ENCODE measurements around the gene AIP.
"Not testable (repeated sequence)": the region's sequence is repeated elsewhere in the genome, so short reads cannot be mapped to it uniquely, and the experiment has no call there.

AIP gene

GRCh38 chr11:67507864-67508485 lies 25.1 kb downstream of the AIP start, which contains the start of gene CDK2AP2:
TSS of gene CDK2AP2 (minus strand) at chr11:67508162. CDS start at chr11:67508082, 80 bp downstream.
- peak; percentile 100 for DNase-seq

DNA sequence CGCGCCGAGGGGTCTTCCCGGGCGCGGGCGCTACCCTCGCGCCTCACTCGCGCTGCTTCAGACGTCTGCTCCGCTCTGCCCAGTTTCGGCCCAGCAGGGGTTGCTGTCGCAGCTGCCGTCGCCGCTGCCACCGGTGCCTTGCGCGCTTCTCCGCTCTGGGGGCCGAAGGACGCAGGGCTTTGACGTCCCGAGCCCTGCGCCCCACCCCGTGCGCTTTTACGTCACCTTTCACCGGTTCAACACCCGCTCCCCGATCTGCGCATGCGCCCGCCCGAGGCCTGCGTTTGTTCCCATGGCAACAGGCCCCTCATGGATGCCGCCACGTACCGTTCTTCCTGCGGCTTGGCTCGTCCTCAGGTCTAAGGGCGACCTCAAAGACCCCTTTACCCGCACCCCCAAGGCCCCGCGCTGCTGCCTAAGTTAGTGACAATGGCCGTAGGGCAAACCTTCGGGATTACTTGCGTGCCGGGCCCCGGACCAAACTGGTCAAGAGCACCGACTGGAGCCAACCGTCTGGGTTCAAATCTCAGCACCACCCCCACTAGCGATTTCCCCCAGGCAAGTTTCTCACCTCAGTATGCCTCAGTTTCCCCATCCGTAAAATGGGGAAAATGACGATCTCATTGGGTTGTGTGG lies 25.8 kb downstream of the AIP start:
- peak; percentile 99 for DNase-seq

DNA sequence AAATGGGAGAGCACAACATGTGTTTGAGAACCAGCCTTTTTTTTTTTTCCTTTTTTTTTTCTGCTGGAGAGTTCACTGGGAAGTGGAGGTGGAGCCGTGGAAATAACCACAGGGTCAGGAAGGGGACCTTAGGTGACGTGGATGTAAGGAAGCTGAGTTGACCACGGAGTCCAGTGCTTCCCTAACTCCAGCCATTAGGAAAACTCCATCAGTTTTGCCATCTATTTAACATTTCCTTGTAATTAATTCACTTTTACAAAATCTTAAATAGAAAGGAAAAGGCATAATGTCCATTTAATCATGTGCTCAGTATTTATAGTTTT lies 27.2 kb downstream of the AIP start:
- DNase-seq: no peak

- DNase-seq: not testable (repeated sequence)
Measured at GRCh38 chr11:67511558-67511957, 28.7 kb downstream of the AIP start.

GRCh38 chr11:67514116-67514515 lies 31.3 kb downstream of the AIP start:
- DNase-seq: no peak

DNA sequence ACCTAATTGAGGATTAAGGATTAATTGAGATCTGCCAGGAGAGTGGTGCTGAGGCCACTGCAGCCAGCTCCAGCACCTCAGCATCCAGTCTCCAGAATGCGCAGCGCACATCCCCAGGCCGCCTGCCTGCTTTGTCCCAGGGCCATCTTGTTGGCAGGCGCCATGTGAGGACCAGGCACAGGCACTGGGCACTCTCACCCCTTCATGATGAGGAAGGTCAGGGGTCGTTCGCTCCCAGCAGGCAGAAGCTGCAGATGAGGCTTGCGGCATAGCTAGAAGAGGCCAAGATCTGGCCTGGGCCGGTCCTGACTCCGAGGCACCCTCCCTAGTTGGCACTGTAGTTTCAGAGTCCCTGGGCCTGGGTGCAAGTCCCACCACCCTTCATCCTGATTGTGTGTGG lies 34.0 kb downstream of the AIP start:
- no peak for DNase-seq

GRCh38 chr11:67517784-67518552 lies 35.1 kb downstream of the AIP start:
- DNase-seq: no peak

DNA sequence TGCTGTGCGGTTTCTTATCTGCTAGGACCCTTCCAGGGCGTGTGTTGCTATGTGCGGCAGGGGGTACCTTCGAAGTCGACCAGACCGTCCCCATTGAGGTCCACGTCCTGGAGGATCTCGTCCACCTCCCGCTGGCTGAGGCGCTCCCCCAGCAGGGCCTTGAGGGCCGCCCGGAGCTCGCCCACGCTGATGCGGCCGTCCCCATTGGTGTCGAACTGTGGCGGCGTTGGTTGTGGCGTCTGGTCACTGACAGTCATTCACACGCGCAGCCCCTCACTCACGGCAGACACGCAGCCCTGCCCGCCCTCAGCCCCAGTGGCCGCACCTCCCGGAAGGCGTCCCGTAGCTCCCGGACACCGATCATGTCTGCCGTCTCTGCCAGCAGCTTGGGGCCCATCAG lies 36.9 kb downstream of the AIP start:
- no peak for DNase-seq

GRCh38 chr11:67520856-67521824 lies 38.3 kb downstream of the AIP start:
- no peak for DNase-seq

DNA sequence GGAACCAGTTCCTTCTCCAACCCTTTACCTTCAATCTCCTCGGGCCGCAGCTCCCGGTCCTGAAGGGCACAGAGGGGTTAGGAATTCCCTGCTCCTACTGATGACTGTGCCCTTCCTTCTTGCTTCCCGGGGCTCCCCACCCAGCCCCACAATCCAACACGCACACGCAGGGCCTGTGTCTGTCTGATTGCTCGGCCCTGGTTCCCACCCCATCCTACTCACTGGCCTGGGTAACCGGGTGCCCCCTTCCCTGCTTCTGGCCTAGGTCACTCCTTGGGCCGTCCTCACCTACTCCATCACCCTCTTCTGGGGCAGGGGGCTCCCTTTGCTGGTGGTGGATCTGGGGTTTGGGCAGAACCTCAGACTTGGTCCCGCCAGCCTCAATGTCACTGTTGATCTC lies 39.1 kb downstream of the AIP start:
- DNase-seq: no peak

DNA sequence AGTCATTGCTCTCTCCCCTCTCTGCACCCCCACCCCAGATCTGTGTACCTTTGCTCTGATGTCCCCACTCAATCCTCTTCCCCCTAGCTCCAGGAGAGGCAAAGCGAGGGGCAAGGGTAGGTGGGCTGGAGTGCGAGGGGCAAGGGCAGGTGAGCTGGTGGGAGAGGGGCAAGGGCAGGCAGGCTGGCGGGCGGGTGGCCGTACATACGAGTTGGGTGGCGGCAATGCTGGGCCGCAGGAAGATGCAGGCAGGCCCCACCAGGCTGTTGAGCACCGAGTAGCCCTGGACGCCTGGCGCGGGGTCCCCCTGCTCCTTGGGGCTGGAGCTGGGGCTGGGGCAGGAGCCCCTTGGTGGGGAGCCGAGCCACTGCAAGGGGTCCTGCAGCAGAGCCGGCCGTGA lies 39.5 kb downstream of the AIP start:
- no peak for DNase-seq

DNA sequence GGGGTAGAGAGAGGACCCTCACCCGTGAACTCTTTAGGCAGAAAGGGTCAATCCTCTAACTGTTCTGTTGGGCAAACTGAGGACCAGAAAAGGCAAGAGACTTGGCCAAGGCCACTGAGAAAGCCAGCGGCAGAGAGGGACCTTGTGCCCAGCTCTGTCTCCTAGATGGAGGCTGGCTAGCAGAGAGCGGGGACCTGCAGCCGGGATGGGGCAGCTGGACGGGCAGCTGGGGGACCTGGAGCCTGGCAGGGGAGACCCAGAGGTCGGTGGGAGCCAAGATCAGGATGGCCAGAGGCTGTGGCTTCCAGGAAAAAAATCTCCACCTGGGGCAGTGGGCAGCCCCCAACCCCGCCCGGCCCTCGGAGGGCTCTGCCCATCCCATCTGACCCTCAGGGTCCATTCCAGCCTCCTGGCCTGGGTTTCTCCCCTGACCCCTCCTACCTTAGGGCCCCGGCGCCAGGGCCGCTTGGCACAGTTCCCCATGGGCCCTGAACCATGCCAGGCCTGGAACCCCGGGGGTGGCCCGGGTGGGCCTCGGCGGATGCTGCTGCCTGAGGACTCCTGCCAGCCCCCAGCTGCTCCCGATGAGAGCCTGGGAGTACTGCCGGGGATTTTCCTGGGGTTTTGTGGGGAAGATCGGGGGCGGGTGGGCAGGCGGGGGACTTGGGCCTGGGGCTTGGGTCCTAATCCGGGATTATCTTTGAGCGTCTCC lies 40.2 kb downstream of the AIP start, which contains the start of gene CABP2:
CABP2 (minus strand) TSS at position 603 of the 712 bp plus-strand sequence; CDS start at position 483, 120 bp downstream.
- no peak for DNase-seq

DNA sequence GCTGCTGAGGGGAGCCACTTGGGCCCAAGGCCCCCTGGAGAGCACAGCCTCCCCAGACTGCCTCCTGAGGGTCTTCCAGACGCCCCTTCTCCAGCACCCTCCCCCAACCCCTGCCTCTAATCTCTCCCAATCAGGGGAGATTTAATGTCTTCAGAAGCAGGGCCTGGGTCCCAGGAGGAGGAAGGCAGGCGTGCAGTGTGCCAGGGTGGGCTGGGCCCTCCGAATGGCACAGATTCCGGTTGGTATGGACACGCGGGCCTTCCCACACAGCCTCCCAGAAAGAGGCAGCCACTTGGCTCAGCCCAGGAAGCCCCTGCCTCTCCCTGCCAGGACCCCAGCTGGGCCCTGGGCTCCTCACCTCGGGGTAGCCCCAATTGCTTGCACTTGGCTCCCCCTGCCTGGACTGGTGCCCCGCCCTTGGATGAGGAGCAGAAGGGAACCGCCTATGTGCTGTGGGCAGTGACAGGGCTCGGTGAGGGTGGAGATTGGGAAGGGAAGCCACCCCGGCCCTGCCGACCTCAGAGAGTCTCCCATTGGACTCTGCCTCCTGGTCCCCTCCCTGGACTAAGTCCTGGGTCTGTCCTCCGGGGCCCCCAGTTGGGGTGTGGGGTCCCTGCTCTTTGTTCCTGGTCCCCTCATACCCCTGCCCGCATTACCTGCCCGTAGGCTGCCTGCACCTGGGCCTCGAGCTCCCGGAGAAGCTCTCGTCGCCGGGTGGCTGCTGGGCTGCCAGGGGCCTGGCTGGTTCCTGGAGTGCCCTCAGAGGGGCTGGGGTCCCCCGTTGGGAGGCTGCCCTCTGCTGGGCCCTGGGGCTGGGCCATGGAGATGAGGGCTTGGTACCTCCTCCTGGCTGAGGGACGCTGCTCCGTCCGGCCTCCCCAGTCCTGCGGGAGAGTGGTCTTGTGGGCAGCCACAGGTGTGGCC lies 41.0 kb downstream of the AIP start:
- no peak for DNase-seq

- no peak for DNase-seq
Measured at GRCh38 chr11:67524480-67524808, 41.6 kb downstream of the AIP start.

DNA sequence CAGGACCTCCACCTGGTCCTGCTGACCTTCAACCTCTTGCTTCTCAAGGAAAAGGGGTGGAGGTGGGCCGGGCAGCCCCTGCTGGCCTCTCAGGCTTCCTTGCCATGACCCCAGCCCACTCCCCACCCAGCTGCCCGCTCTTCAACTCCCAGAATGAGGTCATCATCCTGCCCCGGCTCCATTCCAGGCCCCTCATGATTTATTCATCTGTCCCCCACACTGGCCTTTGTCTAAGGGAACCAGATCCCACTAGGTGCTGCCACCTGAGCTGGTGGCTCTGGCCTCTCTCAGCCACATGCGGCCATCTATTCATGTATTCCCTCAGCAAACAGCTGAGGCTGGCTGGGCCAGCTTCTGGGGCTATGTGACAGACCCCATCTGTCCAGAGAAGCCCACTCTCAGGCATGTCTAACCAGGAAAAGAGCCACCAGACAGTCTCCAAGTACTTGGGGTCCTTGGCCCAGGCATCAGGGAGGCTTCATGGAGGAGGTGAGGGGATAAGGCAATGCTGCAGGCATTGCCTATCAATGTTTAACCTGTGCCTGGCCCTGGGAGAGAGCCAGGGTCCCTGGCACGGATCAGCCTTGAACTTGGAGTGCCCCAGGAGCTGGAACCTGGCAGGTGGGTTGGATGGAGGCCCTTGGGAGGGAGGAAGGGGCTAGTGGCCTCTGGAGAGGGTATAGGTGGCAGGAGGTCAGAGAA lies 42.6 kb downstream of the AIP start:
- DNase-seq: no peak

DNA sequence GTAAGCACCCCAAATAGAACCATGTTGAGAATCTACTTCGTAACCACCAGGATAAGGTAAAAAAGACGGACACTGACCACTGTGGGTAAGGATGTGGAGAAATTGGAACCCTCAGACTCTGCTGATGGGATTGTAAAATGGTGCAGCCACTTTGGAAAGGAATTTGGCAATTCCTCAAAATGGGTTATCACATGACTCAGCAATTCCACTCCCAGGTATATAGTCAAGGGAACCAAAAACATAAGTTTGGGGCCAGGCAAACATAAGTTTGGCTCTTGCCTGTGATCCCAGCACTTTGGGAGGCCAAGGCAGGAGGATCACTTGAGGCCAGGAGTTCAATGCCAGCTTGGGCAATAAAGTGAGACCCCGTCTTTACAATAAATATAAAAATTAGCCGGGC lies 45.5 kb downstream of the AIP start:
- no peak for DNase-seq

- no peak for DNase-seq
Measured at GRCh38 chr11:67530282-67530592, 47.4 kb downstream of the AIP start.

- DNase-seq: no peak
Measured at GRCh38 chr11:67532889-67533288, 50.1 kb downstream of the AIP start.

GRCh38 chr11:67534070-67534679 lies 51.3 kb downstream of the AIP start:
- no peak for DNase-seq

- no peak for DNase-seq
Measured at GRCh38 chr11:67535561-67535960, 52.7 kb downstream of the AIP start.
